CD4-positive, alpha-beta T cell treated with Interleukin-10 for 1 hour (primary cell): ENCODE measurements around the gene ZNF232.
"Not testable (repeated sequence)": the region's sequence is repeated elsewhere in the genome, so short reads cannot be mapped to it uniquely, and the experiment has no call there.

Experiments
- DNase-seq: peaks from one replicate; pipeline ENCODE4 v3.0.0-alpha.2; 2020

ZNF232 gene

GRCh38 chr17:5092218-5093010, 19.3 kb downstream of the ZNF232 start:
- no peak for DNase-seq

GRCh38 chr17:5080591-5080990, 31.1 kb downstream of the ZNF232 start:
- DNase-seq: no peak

- peak; percentile 79 for DNase-seq
These were observed 33.3 kb downstream of the ZNF232 start, which contains the start of gene ZFP3 for GRCh38 chr17:5078106-5079028. Gene ZFP3 (plus strand): TSS chr17:5078467. CDS start chr17:5091505, 13,038 bp downstream.

- DNase-seq: no peak
These were observed 33.9 kb downstream of the ZNF232 start for GRCh38 chr17:5077781-5078105.

GRCh38 chr17:5077275-5077674, 34.4 kb downstream of the ZNF232 start:
- not testable (repeated sequence) for DNase-seq

GRCh38 chr17:5075472-5075871, 36.2 kb downstream of the ZNF232 start:
- not testable (repeated sequence) for DNase-seq

GRCh38 chr17:5069724-5070123, 42.0 kb downstream of the ZNF232 start:
- DNase-seq: no peak

GRCh38 chr17:5068236-5068635, 43.4 kb downstream of the ZNF232 start:
- DNase-seq: no peak

GRCh38 chr17:5065227-5065744, 46.4 kb downstream of the ZNF232 start:
- DNase-seq: no peak
